Tracheal epithelial cell (primary cell): Measurements from ENCODE around the gene MTMR3. TPM values are rescaled to one million over a fixed set of nuclear protein-coding genes. Genes with fewer than 3 reads are reported as not detected.

Experiments
- total RNA-seq: library from RNA; depleted of rRNA; stranded (reverse); fragments of >200 nt; gene quantifications from 2 replicates; pipeline ENCODE4 v1.2.1, GENCODE V29; 2014

MTMR3 gene
- total RNA-seq, result 29.6 and 30.9 TPM in 2 replicates

DNA sequence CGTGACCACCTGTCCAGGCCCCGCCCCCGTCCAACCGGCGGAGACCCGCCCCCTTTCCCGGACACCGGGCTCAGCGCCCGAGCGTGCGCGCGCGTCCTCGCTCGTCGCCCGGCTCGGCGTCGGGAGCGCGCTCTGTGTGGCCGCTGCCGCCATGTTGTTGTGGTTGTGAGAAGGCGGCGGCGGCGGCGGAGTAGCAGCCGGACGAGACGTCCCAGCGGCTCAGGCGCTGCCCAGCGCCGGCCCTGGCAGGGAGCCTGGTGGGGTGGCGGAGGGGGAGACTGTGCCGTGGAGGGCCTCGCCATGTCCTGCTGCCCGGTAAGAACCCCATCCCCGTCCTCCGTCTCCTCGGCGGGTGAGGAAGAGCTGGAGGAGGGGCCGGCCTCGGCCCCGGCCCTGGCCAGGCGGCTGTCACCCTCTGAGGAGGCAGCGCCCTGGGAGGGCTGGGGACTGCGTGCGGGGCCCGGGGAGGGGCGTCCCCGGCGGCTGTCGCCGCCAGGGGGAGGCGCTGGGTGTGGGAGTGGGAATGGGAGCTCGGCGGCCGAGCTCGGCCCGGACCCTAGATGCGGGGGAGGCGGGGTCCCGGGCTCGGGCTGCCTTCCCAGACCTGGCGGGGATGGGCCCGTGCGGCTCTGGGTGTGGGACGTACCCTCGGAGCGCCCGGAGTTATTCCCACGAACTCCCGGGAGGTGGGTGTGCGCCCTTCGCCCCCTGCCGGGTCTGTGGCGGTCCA lies at the start of gene MTMR3:
TSS of gene MTMR3 (plus strand) at position 130 of the 730 bp plus-strand sequence. CDS start 87,886 bp downstream, outside the sequence.

DNA sequence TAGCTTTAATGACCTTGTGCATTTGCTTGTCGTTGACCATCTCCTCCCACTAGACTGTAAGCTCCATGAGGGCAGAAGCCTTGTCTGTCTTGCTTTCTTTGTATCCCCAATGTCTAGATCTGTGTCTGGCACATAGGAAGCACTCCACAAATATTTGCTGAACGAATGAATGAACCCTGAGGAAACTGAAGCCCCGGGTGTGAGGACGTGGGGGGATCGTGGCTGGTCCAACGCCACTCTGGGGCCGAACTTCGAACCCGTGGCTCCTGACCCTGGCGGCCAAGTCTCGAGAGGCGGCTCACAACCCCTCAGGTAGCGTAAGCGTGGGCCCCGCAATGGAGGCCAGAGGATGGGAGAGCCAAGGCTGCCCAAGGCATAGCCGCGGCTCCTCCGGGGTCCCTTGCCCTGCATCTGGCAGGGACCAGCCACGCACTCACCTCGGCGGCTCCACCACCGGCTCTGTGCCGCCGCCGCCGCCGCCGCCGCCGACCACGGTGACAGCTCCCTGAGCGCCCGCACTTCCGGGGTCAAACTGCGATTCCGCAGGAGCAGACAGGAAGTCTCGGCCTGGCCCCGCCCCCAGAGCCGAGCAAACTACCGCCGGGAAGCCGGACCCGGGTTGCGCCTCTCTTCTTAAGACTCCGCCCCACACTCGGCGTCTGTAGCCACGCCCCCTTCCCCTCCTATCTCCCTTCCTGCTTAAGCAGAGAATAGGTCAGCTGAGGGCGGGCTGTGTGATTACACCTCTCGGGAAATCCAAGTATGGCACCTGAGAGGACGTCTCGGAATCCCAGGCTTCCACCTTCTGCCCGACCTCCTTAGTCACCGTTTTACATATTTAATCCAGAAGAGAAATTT lies 45.0 kb upstream of the MTMR3 start, which contains the start of gene ASCC2:
TSS of gene ASCC2 (minus strand) at position 534 of the 858 bp plus-strand sequence. CDS start 5,949 bp downstream, outside the sequence.

DNA sequence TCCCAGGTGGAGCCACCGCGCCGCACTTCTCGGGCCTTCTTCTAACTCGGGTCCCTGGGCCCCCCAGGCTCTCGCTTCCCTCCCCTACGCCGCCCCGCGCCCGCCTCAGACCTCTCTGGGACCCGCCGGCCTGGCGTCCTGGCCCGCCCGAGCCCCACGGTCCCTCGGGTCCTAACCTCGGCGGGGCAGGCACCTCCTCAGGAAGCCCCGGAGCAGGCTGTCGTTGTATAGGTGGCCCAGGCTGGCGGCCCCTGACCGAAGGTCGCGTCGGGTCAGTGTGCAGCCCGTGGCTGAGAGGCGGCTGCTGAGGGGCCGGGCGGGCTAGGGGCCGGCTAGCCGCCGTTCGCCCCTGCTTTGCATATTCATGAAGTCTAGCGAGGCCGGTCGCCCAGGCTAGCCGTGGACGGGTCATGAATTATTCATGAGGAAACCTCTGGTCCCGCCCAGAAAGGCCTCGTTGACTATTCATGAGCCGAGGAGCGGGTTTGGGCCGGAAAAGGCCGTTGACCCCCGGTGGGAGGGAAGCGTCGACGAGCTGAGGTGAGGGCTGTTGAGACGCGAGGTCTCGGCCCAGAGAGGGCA lies 197.1 kb downstream of the MTMR3 start, which contains the start of gene HORMAD2:
TSS of gene HORMAD2 (plus strand) at position 513 of the 582 bp plus-strand sequence. CDS start 13,489 bp downstream, outside the sequence.

Other genes with a start within 250 kb of the MTMR3 start
- not detected in 2 replicates for gene CABP7, start 163.2 kb upstream of the MTMR3 start, total RNA-seq
- gene ZMAT5, start 116.2 kb upstream of the MTMR3 start, total RNA-seq, result 18.6 and 44.3 TPM in 2 replicates
- 69.3 and 74.9 TPM in 2 replicates for gene UQCR10, start 115.8 kb upstream of the MTMR3 start, total RNA-seq
- 19.8 and 25.8 TPM in 2 replicates for gene ASCC2, start 44.9 kb upstream of the MTMR3 start, total RNA-seq
- not detected in 2 replicates for gene HORMAD2, start 197.3 kb downstream of the MTMR3 start, total RNA-seq